Breast epithelium (tissue), 3 donors: ENCODE data around the gene GPATCH8.

Source experiments
- CTCF ChIP-seq, 3 donors: fragments of 450-650 bp; IDR thresholded peaks; one replicate each; pipeline ENCODE4 v1.5.1; 2016 to 2017; ENCODE audit warnings: antibody characterized with exemption in 3 of 3, mild to moderate bottlenecking in 3 of 3, moderate library complexity in 3 of 3
- POLR2A ChIP-seq: fragments of 450-650 bp; IDR thresholded peaks from one replicate; pipeline ENCODE4 v1.6.1; 2016; ENCODE audit warnings: antibody characterized with exemption, mild to moderate bottlenecking, moderate library complexity

GRCh38 chr17:44359006-44359405 lies 144.2 kb downstream of the GPATCH8 start:
- TF ChIP-seq CTCF (IDR thresholded peaks at IDR 0.05) (no peak), POLR2A (no peak)
